Measurements from ENCODE around the gene FRMD4A.

FRMD4A gene

GRCh38 chr10:13872411-13872810, 458.3 kb downstream of the FRMD4A start:
- no peaks in the 10 kb centered on the region for H3K36me3 ChIP-seq (replicated peaks)
- in situ Hi-C loops (cut with HindIII; ENCODE audit: low pct_ligation_motif_present, low sequenced_read_pairs) = no loop called here
- TF ChIP-seq, protein P1, sequence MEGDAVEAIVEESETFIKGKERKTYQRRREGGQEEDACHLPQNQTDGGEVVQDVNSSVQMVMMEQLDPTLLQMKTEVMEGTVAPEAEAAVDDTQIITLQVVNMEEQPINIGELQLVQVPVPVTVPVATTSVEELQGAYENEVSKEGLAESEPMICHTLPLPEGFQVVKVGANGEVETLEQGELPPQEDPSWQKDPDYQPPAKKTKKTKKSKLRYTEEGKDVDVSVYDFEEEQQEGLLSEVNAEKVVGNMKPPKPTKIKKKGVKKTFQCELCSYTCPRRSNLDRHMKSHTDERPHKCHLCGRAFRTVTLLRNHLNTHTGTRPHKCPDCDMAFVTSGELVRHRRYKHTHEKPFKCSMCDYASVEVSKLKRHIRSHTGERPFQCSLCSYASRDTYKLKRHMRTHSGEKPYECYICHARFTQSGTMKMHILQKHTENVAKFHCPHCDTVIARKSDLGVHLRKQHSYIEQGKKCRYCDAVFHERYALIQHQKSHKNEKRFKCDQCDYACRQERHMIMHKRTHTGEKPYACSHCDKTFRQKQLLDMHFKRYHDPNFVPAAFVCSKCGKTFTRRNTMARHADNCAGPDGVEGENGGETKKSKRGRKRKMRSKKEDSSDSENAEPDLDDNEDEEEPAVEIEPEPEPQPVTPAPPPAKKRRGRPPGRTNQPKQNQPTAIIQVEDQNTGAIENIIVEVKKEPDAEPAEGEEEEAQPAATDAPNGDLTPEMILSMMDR (IDR thresholded peaks at IDR 0.05; ENCODE audit: low read depth, low read length, missing control alignments) = no peak

GRCh38 chr10:13871776-13872175, 458.9 kb downstream of the FRMD4A start:
- no peak for DNase-seq
- H3K4me3 ChIP-seq (ENCODE audit: low read depth, low read length) = no peak overlapping the region
- in situ Hi-C loops (cut with HindIII; ENCODE audit: low pct_ligation_motif_present, low sequenced_read_pairs) = no loop called here
- H3K27ac ChIP-seq = no peak overlapping the region
- no peaks in the 10 kb centered on the region for H3K27me3 ChIP-seq (replicated peaks)
- TF ChIP-seq, protein P1 (IDR thresholded peaks at IDR 0.05; ENCODE audit: low read depth, low read length, missing control alignments) = no peak
- H3K36me3 ChIP-seq (replicated peaks) = no peaks in the 10 kb centered on the region

More at GRCh38 chr10:13872411-13872810, 458.3 kb downstream of the FRMD4A start:
- Histone ChIP-seq H3K4me3 (ENCODE audit: low read depth, low read length) (no peak overlapping the region), H3K27ac (no peak overlapping the region), H3K27me3 (replicated peaks) (no peaks in the 10 kb centered on the region)
- DNase-seq = no peak

GRCh38 chr10:13871011-13871410, 459.7 kb downstream of the FRMD4A start:
- H3K27me3 ChIP-seq (replicated peaks) = no peaks in the 10 kb centered on the region
- H3K4me3 ChIP-seq (ENCODE audit: low read depth, low read length) = no peak overlapping the region
- TF ChIP-seq, protein P1 (IDR thresholded peaks at IDR 0.05; ENCODE audit: low read depth, low read length, missing control alignments) = no peak
- no peaks in the 10 kb centered on the region for H3K36me3 ChIP-seq (replicated peaks)
- DNase-seq = no peak
- H3K27ac ChIP-seq = no peak overlapping the region
- in situ Hi-C loops (cut with HindIII; ENCODE audit: low pct_ligation_motif_present, low sequenced_read_pairs) = no loop called here

- no peaks in the 10 kb centered on the region for H3K27me3 ChIP-seq (replicated peaks)
- H3K36me3 ChIP-seq (replicated peaks) = no peaks in the 10 kb centered on the region
- H3K27ac ChIP-seq = no peak overlapping the region
- DNase-seq = no peak
- TF ChIP-seq, protein P1 (IDR thresholded peaks at IDR 0.05; ENCODE audit: low read depth, low read length, missing control alignments) = no peak
- in situ Hi-C loops (cut with HindIII; ENCODE audit: low pct_ligation_motif_present, low sequenced_read_pairs) = no loop called here
- no peak overlapping the region for H3K4me3 ChIP-seq (ENCODE audit: low read depth, low read length)
These were observed 461.4 kb downstream of the FRMD4A start for GRCh38 chr10:13869295-13869664.

DNA sequence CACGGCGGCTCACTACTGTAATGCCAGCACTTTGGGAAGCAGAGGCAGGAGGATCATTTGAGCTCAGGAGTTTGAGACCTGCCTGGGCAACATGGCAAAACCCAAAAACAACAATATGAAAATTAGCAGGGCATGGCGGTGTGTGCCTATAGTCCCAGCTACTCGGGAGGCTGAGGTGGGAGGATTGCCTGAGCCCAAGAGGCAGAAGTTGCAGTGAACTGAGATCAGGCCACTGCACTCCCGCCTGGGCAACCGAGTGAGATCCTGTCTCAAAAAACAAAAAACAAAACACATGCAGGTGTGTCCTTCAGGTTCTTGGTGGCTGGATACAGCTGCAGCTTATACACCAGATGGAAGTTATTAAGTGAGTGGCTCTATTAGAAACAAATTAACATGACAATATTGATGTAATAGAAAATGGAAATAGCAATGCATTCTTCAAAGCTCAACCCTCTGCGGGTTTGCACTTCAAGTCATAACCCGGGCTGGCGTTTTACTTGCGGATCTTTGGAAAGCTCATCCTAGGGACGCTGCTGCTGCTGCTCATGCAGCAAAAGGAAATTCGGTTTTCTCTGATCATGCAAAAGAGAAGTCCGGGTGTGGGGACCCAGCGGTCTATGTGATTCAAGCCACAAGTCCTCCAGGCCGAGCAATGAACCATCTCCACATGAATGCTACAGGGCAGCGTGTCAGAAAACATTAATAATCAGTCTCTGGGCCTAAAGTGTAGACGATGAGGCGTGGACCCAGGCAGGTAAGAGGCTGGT, 462.0 kb downstream of the FRMD4A start:
- TF ChIP-seq, protein P1 (IDR thresholded peaks at IDR 0.05; ENCODE audit: low read depth, low read length, missing control alignments) = no peak
- no peak for DNase-seq
- Histone ChIP-seq H3K27me3 (replicated peaks) (no peaks in the 10 kb centered on the region), H3K27ac (no peak overlapping the region), H3K36me3 (replicated peaks) (no peaks in the 10 kb centered on the region), H3K4me3 (ENCODE audit: low read depth, low read length) (no peak overlapping the region)
- in situ Hi-C loops (cut with HindIII; ENCODE audit: low pct_ligation_motif_present, low sequenced_read_pairs) = no loop called here

GRCh38 chr10:13867822-13868221, 462.9 kb downstream of the FRMD4A start:
- in situ Hi-C loops (cut with HindIII; ENCODE audit: low pct_ligation_motif_present, low sequenced_read_pairs) = no loop called here
- Histone ChIP-seq H3K27ac (no peak overlapping the region), H3K4me3 (ENCODE audit: low read depth, low read length) (no peak overlapping the region), H3K36me3 (replicated peaks) (no peaks in the 10 kb centered on the region), H3K27me3 (replicated peaks) (no peaks in the 10 kb centered on the region)
- DNase-seq = no peak
- TF ChIP-seq, protein P1 (IDR thresholded peaks at IDR 0.05; ENCODE audit: low read depth, low read length, missing control alignments) = no peak

All from brain microvascular endothelial cell (primary cell).